Measurements from ENCODE around the gene AGAP3. TPM values are rescaled to one million over a fixed set of nuclear protein-coding genes. Genes with fewer than 3 reads are reported as not detected.

Gene AGAP3
- total RNA-seq, 1 experiment from 2014 or later: 138 TPM

- intact Hi-C loops (cut with micrococcal nuclease): no loop called here
- TF ChIP-seq CTCF (IDR thresholded peaks at IDR 0.05; ENCODE audit: unreplicated experiment): no peak
- Mint-ChIP-seq H3K27ac (ENCODE audit: low read depth, unreplicated experiment) (no peak overlapping the region), H3K27me3 (ENCODE audit: insufficient read depth, unreplicated experiment) (peaks cover 43% of the 10 kb centered on the region), H3K36me3 (ENCODE audit: insufficient read depth, unreplicated experiment) (peaks cover 6% of the 10 kb centered on the region), H3K9me3 (ENCODE audit: unreplicated experiment) (no peaks in the 10 kb centered on the region), H3K4me1 (ENCODE audit: insufficient read depth, unreplicated experiment) (no peaks in the 10 kb centered on the region), H3K4me3 (ENCODE audit: unreplicated experiment) (no peak overlapping the region)
- ChIA-PET POLR2A (interaction anchor here (0.6 to 0.7 kb wide), 2 partner anchors 27 to 66 kb away, joined by 3 to 4 read pairs; no protein-coding TSS in a partner anchor), CTCF (interaction anchor here (1.0 to 1.4 kb wide), 2 partner anchors 14 to 32 kb away, joined by 3 to 4 read pairs; no protein-coding TSS in a partner anchor)
- DNase-seq (ENCODE audit: unreplicated experiment): no peak
- no TSS peak for BruUV-seq (replicated peaks)
Observed at GRCh38 chr7:151187409-151188251, 101.4 kb downstream of the AGAP3 start.

- intact Hi-C loops (cut with micrococcal nuclease): no loop called here
- no peak overlapping the region for H3K27ac Mint-ChIP-seq (ENCODE audit: low read depth, unreplicated experiment)
- POLR2A ChIA-PET: interaction anchor here (0.6 kb wide), 1 partner anchor 67 kb away, joined by 4 read pairs; no protein-coding TSS in a partner anchor
Observed at GRCh38 chr7:151188252-151188542, 101.9 kb downstream of the AGAP3 start.

GRCh38 chr7:151189038-151189437, 102.8 kb downstream of the AGAP3 start:
- TF ChIP-seq CTCF (IDR thresholded peaks at IDR 0.05; ENCODE audit: unreplicated experiment): no peak
- CTCF ChIA-PET: interaction anchor here (0.9 kb wide), 1 partner anchor 15 kb away, joined by 4 read pairs; no protein-coding TSS in a partner anchor
- intact Hi-C loops (cut with micrococcal nuclease): no loop called here
- BruUV-seq (replicated peaks): no TSS peak
- no peak overlapping the region for H3K4me3 Mint-ChIP-seq (ENCODE audit: unreplicated experiment)
- H3K27ac Mint-ChIP-seq (ENCODE audit: low read depth, unreplicated experiment): no peak overlapping the region
- no peak for DNase-seq (ENCODE audit: unreplicated experiment)
- H3K9me3 Mint-ChIP-seq (ENCODE audit: unreplicated experiment): no peaks in the 10 kb centered on the region
- POLR2A ChIA-PET: no interaction called here
- H3K4me1 Mint-ChIP-seq (ENCODE audit: insufficient read depth, unreplicated experiment): no peaks in the 10 kb centered on the region
- peaks cover 43% of the 10 kb centered on the region for H3K27me3 Mint-ChIP-seq (ENCODE audit: insufficient read depth, unreplicated experiment)
- H3K36me3 Mint-ChIP-seq (ENCODE audit: insufficient read depth, unreplicated experiment): peaks cover 6% of the 10 kb centered on the region

More at GRCh38 chr7:151188252-151188542, 101.9 kb downstream of the AGAP3 start:
- no peak overlapping the region for H3K4me3 Mint-ChIP-seq (ENCODE audit: unreplicated experiment)
- no peaks in the 10 kb centered on the region for H3K9me3 Mint-ChIP-seq (ENCODE audit: unreplicated experiment)
- CTCF ChIA-PET: interaction anchor here (1.0 to 1.4 kb wide), 2 partner anchors 15 to 32 kb away, joined by 3 to 4 read pairs; no protein-coding TSS in a partner anchor
- H3K4me1 Mint-ChIP-seq (ENCODE audit: insufficient read depth, unreplicated experiment): no peaks in the 10 kb centered on the region
- H3K27me3 Mint-ChIP-seq (ENCODE audit: insufficient read depth, unreplicated experiment): peaks cover 43% of the 10 kb centered on the region
- BruUV-seq (replicated peaks): no TSS peak
- peaks cover 6% of the 10 kb centered on the region for H3K36me3 Mint-ChIP-seq (ENCODE audit: insufficient read depth, unreplicated experiment)
- DNase-seq (ENCODE audit: unreplicated experiment): no peak
- no peak for TF ChIP-seq CTCF (IDR thresholded peaks at IDR 0.05; ENCODE audit: unreplicated experiment)

GRCh38 chr7:151191544-151191943, 105.3 kb downstream of the AGAP3 start:
- Mint-ChIP-seq H3K36me3 (ENCODE audit: insufficient read depth, unreplicated experiment) (peaks cover 6% of the 10 kb centered on the region), H3K4me1 (ENCODE audit: insufficient read depth, unreplicated experiment) (no peaks in the 10 kb centered on the region), H3K27me3 (ENCODE audit: insufficient read depth, unreplicated experiment) (peaks cover 43% of the 10 kb centered on the region), H3K9me3 (ENCODE audit: unreplicated experiment) (no peaks in the 10 kb centered on the region), H3K27ac (ENCODE audit: low read depth, unreplicated experiment) (no peak overlapping the region), H3K4me3 (ENCODE audit: unreplicated experiment) (no peak overlapping the region)
- ChIA-PET POLR2A (no interaction called here), CTCF (no interaction called here)
- no peak for DNase-seq (ENCODE audit: unreplicated experiment)
- intact Hi-C loops (cut with micrococcal nuclease): no loop called here
- BruUV-seq (replicated peaks): no TSS peak
- TF ChIP-seq CTCF (IDR thresholded peaks at IDR 0.05; ENCODE audit: unreplicated experiment): no peak

All from MCF 10A (cell line).